Activated CD4-positive, CD25-positive, alpha-beta regulatory T cell treated with anti-CD3 and anti-CD28 coated beads, Interleukin-2, amount 50 U/mL, for 16 hours (primary cell): ENCODE measurements around the gene KIAA1755.

Source experiments
- DNase-seq: peaks from one replicate; pipeline ENCODE4 v3.0.0-alpha.2; 2020; ENCODE audit warnings: low read depth, low spot score

The KIAA1755 gene

DNA sequence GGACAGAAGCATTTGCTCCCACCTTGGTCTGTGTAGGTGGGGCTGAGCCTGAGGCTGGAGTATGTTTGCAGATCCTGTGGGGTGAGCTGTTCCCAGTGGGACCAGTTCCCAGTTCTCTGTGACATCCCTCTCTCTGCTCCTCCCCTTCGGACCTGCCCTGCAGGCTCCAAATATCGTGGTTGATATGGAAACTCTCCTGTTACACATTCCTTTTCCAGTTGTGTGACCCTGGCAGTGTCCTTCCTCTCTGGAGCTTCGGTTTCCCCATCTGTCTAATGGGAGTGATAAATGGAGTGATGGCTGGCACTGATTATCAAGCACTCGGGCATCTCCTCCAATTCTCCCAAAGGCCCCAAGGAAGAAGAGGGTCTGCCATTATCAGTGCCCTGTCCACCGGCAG lies 79.8 kb downstream of the KIAA1755 start:
- no peak for DNase-seq

DNA sequence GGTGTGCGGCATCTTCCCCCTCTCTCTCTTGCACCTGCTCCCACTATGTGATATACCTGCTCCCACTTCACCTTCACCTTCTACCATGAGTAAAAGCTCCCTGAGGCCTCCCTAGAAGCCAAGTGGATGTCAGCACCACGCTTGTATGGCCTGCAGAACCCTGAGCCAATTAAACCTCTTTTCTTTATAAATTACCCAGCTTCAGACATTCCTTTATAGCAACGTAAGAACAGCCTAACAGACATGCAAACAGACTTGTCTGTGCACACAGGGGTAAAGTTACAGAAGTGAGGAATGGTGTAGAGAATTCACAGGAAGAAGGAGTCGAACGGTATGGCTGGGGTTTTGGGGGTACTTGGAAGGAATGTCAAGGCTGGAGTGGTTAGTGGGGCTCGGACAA lies 80.7 kb downstream of the KIAA1755 start:
- DNase-seq = no peak

DNA sequence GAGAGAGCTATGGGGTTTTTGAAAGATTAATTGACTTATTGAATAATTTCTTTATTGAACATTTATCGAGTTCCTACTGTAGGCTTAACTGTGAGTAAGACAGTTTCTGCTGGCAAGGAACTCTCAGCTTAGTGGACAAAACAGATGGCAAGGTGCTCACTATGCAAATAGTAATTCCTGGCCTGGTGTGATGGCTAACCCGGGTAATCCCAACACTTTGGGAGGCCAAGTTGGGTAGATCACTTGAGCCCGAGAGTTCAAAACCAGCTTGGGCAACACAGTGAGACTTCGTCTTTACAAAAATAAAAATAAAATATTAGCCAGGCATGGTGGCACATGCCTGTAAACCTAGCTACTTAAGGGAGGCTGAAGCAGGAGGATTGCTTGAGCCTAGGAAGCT lies 82.0 kb downstream of the KIAA1755 start:
- no peak for DNase-seq

DNA sequence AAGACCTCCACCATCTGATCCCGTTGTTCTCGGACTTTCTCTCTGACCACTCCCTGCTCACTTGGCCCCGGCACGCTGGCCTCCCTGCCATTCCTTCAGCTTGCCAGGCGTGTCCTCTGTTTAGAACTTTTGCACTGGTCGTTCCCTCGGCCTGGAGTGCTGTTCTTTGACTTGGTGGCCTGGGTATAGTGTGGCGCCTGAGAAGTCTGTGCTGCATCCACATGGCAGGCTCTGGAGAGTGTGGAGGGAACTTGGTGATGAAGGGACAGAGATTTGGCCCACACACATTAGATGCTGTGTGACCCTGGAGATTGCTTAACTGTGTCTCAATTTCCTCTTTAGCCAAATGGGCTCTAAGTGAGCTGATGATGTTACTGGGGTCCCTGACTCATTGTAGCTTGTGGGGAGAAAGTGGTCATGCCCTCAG lies 82.5 kb downstream of the KIAA1755 start:
- no peak for DNase-seq

DNA sequence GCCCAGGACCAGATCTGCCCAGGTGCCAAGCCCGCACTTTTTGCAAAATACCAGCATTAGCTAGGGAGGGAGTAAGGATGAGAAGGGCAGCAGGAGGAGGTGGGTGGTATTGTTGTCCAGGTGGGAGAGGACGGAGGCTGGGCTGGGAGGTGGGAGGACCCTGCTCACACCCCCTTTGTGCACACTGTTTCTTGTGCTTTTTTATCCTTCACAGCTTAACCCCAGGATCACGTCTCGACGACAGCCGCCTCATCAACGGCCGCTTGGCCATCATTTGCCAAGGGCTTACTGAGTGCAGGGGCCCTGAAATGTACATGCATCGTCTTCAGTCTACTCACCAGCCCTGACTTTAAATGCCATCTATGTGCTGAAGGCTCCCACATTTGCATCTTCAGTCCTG lies 83.3 kb downstream of the KIAA1755 start:
- DNase-seq = no peak

DNA sequence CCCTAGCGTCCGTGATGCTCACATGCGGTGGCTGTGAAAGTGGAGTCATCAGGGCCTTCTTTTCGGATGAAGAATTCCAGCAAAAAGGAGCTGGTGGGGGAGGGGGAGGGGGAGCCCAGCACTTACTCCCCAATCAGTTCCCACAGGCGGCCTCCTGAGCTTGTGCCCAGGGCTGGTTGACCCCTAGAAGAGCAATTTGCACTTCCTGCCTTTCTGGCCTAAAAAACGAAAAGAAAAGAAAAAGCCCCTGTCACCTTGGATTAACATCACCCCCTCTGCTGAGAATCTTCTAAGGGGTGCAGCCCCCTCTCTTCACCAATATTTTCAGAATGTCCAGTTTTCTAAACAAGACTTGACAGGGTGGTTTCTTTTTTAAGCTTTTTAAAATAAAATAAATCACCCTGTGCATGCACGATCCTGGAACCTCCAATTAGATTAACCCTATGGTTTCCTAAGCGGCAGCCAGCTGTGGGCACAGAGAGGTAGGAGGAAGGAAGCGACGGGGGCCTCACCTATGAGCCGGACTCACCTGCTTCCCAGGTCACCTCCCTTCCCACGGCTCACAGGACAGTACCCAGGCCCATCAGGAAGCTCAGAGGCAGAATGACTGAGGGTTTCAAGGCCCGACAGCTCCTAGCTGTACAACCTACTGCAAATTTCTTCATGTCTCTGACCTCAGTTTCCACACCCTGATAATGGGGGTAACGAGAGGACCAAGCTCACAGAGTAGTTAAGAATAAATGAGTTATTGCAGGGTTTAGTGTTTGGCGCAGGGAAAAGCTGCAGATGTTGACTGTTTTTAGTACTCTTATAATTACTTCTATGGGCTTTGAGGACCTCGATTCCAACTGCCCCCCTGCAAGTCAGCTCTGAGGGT lies 85.0 kb downstream of the KIAA1755 start:
- no peak for DNase-seq

DNA sequence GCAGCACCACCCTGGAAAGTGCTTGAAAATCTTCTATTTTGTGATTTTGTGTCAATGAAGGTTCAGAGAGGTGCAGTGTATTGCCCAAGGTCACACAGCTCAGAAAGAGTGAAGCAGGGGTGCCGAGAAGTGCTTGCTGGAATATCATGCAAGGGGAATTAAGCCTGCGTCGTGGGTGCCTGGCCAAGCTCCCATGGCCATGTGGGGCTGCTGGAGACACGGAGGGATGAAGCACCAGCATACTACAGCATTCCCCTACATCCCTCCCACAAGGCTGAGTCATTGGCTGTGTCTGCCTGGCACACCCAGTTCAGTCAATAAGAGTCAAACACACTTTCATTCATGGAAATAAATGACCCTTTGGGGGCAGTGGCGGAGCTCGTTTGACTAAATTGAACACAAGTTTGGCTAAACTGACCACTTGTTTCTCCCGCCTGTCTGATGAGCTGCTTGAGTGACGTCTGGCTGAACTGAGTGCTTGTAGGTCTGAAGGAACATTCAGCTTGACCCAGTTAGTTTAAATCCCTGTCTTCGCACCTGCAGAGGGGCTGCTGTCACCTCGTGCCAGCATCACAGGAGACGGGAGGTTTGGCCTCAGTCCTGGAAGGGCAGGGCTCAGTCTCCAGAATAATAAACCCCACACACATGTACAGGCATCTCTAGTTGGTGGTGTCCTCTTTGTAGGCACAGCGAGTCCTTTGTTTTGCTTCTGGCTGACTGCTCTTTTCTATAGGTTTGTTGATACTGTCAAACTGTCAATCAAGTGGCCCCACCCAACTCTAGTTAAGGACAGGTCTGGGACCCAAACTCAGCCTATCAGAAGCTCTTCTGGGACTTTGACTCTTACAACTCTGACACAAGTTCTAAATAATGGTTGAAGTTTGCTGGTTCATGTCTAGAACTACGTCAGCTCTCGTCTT lies 87.0 kb downstream of the KIAA1755 start:
- DNase-seq = no peak

DNA sequence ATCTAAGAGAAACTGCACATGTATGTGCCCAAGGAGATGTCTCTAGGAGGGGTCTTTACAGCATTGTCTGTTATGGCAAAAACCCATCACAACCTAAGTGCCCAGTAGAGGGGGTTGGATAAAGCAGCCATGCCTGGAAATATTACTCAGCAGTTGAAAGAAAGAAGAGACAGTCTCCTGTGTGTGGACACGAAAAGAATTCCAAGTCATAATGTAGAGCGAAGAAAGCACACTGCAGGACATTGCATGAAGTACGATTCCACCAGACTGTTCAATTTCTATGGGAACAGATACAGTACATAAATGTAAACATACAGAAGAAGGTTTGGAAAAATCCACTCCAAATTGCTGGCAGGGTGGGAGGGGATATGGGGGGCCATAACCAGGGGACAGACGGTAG lies 88.1 kb downstream of the KIAA1755 start:
- no peak for DNase-seq

DNA sequence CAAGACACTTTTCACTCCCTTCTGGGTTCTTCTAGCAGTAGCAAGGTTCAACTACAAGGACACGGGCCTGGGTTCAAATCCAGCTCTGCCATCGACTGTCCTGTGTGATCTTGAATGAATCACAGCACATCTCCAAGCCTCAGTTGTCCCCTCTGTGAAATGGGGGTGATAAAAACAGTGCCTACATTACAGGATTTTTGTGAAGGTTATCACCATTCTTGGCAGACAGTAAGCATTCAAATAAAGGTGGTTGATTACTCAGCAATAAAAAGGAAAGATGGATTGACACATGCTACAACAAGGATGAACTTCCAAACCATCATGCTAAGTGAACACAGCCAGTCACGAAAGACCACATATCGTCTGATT lies 88.9 kb downstream of the KIAA1755 start:
- DNase-seq = no peak

DNA sequence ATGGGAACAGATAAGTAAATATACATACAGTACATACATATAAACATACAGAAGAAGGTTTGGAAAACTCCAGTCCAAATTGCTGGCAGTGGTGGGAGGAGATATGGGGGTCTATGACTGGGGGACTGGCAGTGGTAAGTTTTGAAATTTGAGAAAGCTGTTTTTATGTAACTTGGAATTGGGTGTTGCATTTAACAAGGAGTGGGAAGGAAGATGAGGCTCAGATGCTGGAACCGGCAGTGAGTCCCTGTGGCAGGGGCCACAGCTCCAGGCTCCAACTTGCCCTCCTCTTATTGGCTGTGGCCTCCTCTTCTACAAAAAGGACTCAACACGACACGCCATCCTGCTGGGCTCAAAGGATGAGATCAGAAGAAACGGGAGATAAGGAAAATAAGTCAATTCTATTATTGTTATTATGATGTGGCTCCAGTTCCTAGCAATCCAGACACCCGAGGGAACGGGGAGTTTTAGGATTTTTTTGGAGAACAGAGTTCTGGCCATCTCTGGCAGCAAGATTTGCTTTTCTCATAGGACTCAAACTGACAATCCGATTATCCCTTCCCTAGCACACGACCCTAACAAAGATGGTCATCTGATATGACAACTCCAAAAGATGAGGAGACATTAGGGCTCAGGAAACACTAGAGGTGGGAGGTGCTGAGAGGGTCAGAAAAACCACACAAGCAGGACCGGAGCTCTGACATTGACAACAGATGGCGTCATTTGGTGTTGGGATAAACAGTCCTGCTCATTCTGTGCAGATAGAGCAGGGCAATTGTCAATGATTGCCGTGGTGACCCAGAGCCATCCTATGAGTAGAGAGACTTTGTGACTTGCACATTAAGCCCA lies 89.5 kb downstream of the KIAA1755 start:
- DNase-seq = no peak

DNA sequence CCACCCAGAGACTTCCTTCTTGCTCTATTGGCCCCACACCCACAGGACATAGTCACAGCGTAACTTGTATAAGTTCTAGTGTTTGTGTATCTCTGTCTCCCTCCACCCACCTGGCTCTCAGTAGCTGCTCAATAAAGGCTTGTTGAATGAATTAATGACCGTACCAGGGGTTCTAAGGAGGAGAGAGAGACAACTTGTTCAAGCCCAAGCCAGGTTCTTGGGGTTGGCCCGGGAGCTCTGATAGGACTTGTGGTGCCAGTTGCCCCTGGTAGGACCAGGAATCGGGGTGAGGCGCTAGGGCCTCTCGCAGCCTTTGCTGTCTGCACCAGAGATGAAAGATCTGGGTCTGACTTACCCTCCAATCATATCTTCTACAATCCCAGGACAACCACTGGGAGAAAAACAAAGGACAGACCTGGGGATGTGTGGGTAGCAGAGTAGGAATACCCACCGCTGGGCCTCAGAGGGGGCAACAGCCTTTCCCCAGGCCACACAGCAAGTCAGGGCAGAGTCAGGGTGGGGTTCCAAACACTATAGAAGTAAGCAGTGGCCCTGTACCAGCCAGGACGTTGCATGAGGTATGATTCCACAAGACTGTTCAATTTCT lies 90.2 kb downstream of the KIAA1755 start:
- no peak for DNase-seq

DNA sequence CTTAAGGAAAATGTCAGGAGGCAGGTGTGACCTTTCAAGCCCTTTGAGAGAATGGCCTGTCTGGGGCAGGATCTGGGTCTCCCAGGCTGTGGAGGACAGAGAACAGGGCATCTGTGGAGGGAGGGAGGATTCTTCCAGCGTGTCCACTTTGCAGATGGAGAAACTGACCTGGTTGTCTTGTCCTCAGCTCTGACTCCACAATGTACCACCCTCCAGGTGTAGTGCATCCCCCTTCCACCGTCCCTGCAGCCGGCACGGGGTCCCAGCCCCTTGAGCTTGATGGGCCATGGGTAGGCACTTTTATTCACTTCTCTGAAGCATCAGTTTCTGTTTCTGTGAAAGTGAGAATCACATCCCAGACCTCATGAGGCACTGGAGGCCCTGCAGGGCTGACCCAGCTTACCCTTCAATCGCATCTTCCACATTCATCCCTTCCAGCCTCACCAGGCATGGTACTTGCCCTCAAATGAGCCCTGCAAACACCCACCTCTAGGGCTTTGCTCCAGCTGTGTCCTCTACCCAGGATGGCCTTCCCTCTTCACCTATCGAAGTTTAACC lies 90.8 kb downstream of the KIAA1755 start:
- DNase-seq = no peak

DNA sequence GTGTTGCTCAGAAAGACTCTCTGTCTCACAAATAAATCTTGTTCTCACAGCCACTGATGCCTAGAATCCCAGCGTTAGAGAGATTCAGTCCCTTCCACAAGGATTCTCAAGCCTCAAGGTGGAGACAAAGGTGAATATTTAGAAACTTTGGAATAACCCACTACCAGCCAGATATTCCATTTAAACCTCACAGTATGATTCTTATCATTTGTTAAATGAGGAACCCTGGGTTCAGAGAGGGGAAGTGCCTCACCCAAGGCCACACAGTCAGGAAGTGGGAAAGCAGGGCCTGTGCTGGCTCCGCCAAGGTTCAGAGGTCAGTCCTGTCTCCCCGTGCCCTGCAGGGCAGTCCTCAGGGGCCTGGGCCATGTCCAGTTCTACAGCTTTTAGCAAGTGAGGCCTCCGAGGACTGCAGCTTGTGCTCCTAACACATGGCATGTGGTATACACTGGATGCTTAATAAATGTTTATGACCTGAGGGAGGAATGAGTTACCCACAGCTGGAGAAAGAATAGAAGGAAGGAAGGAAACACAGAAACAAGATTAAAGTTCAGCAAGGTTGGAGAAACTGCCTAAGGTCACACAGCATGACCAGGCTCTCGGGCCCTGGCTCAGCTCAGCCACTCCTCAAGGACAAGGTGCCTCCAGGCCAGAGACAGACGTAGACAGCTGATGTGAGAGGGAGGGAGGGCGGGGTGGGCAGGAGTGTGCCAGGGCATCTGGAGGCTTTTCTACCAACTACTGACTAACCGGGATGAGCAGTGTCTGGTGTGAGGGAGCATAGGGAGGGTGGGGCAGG lies 91.5 kb downstream of the KIAA1755 start:
- DNase-seq = no peak

DNA sequence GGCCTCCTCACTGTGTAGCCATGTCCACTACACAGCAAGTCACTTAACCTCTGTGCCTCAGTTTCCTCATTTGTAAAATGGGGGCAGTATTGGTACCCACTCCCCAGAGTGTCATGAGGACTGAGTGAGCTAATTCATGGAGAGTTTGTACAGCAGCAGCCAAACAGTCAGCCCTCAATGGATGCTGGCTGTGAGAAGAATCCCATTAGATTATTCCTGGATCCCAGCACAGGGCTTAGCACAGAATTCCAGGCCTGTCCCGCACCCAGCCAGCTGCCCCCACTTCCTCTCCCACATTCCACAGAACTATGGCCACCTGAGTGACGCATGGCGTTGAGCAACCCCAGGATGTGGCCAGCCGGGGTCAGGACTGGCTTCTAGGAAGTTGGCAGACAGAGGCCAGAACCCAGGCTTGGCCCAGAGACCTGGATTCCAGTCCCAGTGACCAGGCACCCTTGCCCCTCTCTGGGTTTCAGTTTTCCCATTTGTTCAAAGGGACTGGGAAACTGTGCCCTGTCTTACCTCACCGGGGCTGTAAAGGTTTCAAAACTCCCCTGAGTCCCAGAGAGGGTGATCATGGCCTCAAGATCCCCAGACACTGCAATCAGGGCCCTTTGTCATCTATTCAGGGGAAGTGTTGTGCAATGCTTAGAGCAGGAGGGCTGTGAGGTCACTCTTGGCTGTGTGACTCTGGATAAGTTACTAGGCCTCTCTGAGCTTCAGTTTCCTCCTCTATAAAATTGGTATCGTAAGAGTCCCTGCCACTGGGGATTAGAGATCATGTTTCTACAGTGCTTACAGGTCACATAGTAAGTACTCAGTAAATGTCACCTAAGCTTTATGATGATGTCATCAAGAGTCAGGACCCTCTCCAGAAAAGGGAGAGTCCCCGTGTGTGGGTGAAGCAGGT lies 92.4 kb downstream of the KIAA1755 start:
- DNase-seq = no peak

DNA sequence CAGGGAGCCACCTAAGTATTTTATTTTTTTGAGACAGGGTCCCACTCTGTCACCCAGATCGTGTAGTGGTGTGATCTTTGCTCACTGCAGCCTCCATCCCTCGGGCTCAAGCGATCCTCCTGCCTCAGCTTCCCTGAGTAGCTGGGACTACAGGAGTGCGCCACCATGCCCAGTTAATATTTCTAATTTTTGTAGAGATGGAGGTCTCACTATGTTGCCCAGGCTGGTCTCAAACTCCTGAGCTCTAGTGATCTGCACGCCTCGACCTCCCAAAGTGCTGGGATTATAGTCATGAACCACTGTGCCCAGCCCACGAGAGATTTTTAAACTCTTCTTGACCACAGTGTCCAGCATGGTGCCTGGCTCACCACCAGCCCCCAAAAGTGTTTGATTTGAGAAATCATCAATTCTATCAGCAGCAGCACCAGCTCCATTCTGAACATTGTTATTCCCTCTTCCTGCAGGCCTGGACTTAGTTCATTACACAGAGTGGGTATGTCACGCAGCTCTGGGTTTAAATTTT lies 93.1 kb downstream of the KIAA1755 start:
- no peak for DNase-seq

DNA sequence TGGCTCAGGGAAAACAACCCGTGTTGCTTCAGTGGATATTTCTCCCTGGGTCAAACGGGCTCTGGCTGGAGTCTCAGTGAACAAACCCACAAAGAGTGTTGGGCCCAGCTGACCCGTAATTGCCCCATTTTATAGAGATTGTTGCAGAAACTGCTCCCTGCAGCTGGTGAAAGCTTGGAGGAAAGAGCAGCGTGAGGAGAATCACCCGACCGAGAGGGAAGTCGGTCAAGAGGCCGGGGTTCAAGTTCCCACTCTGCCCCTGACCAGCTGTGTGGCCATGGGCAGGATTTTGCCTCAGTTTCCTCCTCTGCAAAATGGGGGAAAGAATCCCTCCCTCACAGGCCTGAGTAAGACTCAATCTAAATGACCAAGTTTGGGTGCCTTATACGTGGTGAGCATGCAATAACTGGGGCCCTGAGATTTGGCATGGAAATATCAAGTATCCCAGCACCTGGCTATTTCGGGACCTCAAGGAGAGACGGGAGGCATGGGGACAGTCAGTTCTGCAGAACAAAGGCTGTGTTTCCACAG lies 93.8 kb downstream of the KIAA1755 start:
- DNase-seq = no peak

DNA sequence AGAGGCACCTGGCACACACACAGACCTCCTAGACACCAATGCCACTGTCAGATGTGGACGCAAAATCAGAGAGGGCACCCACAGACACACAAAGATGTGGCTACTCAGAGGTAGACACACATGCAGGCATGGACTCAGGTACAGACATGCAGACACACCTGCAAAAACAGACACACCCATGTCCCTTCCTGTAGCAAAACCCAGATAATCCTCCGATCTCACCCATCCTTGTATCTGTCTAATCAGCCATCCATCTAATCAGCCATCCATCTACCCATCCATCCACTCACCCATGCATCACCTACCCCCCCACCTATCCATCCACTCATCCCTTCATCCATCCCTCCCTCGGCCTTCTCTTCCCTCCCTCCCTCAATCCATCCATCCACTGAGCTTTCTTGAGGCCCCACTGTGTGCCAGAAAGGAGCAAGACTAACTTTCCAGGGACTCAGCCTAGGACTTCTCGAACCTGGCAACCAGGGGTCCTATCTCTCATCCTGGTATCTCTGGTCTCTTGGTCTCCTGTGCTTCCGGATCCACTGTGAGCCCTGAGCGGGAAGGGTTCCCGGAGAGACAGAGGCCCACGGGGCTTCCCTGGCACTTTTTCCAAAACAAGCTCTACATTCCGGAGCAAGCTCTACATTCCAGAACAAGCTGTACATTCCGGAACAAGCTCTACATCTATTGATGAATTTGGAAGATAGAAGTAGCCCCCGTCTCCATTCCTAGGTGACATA lies 94.4 kb downstream of the KIAA1755 start:
- DNase-seq = no peak
